ENCODE measurements around the gene GSAP.
A peak's percentile ranks its signal among the peaks of the same experiment; 100 is the strongest.

GSAP gene

DNA sequence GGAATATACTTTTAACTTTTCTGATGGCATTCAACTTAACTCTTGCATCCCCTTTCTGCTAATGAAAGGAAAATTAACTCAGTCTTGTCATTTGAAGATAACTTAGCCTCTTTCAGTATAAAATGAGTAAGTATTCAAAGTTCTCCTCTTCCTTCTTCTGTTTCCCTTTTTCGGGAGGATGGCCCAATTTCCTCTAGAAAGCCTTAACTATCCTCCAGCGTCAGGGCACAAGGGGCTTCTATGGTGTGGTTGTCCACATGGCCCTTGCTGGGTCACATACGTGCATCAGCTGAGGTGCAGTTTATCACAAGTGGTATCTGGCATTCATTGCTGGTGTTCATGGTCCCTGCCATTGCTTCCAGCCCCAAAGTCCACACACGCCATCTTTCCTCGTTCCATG is 17.8 kb upstream of the GSAP start:
- no peak for DNase-seq

DNA sequence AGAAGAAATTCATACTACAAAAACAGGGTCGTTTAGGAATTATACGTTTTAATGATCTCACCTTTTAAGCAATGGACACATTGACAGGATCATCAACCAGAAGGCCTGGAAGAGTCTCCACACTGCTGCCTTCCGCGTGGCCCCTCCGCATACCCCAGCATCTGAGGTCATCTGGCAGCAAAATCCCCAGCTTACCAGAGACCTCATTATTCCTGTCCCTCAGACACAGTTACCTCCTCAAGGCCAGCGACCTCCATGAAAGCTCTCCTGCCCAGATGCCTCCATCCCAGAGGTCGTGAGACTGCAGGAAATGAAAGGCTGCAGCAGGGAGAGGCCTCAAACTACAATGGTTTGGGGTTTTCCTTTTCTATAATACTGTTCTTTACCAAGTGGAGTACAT is 14.8 kb upstream of the GSAP start:
- DNase-seq = no peak

DNA sequence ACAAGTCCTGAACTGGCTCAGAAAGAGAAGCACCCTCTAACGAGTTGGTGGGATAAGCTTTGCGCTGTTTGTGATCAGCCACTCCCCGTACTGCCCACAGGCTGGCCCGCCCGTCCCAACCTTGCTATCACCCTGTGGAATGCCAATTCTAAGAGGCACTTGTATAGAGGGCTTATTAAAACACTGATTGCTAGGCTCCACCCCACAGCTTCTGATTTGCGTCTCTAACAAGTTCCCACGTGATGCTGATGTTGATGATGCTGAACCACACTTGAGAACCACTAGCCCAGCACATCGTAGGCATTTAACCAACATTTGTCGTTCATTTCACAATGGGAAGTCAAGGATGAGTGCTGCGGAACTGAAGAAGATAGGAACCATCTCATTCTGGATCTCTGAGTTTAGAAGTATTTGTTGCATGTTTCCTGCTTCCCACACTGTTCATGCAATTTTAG is 12.7 kb upstream of the GSAP start:
- no peak for DNase-seq

DNA sequence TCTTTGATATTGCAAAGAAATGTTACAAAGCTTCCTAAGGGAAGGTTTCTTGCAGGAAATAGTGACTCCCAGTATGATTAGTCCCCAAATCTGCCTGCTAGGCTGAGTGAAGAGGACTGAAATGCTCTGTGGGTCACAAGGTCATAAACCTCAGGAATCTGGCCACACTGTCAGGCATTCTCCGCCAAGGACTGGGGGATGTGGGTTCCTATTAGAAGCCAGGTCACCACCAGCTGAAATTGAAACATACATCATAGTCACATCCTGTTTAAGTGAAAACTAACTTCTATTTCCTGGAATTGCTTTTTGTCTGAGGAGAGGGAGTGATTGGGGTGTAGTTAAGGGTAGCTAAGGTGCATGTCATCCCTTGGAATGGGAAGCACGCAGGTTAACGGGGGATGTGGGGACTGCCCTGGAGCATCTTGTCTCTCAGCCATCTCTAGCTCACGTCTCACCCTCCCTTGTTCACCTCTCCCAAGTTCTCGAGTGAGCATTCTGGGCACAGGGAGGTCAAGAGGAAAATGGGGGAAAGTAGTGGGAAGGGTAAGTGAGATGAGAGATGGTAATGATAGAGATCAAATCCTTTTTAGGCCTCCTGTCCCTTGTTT is 12.0 kb upstream of the GSAP start:
- no peak for DNase-seq

DNA sequence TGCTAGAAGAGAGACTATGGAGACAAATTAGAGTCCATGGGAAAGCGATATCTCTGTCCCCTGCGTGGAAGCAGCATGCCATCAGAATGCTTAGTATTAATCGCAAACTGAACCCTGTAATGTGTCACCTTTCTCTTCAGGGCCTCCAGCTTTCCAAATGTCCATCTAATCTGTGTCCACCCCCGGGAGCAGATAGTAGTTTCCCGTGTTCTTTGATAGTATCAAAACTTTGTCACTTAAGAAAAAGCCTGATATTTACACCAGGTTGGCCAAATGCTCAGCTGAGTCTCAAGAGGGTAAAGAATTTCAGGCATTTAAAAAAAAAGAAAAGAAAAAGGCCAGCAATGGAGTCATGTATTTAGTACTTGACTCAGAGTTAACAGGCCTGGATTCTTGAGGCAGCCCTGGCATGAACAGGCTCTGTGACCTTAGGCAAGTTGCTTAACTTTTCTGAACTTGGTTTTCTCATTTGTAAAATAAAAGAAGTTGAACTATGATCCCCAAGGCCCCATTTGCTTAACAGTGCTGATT is 10.4 kb upstream of the GSAP start:
- DNase-seq = no peak

DNA sequence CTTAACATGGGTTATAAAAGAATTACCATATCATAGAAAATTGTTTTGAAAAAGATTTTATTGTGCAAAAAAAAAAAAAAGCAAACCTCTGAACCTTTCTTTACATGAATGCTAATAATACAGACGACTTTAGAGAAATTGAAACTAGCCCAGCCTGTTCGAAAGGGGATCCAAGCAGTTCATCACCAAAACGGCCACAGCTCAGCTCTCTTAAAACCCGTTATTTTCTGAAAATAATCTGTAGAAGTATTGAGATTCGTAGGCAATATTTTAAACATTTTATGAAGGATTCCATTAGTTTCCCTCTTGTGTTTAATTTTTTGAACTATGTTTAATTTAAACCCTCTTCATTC is 9.9 kb upstream of the GSAP start:
- DNase-seq = no peak

DNA sequence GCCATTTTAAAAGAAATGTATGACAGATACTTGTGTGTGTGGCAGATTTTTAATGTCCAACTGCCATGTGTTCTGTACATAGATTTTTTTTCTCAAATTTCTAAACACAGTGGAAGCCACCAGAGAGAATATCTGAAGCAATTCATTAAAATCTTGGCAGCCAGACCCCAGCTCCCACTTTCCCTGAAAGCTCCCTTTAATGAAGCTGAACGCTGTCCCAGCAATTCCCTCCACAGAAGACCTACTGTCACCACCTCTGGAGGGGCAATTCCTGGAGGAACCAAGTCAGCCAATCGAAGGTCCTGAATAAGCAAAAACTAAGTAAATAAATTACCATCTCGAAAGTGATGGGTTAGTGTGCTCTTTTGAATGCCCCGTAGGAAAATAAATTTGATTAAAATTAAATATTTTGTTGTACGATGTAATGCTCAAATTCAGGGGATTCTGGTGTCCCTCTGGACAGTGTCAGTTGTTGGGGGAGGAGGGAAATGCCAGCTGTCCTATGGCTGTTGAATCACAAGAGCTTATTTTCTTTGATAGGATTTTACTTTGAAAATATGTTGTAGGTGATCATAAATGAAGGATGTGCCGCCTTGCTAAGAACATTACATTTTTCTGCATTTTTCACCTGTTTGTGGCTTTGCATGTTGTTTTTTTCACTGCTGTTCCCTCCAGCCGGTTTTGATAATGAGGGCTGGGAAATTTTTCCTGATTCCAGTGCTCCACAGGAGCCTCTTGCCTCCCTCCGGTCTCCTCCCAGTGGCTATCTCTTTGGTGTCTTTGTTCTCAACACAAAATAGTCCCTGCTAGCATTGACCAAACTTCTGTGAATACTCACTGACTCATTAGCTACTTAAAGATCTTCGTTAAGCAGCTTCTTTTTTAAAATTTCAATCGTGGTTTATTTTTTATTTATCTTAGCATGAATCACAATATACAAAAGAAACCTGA is 9.2 kb upstream of the GSAP start:
- no peak for DNase-seq

DNA sequence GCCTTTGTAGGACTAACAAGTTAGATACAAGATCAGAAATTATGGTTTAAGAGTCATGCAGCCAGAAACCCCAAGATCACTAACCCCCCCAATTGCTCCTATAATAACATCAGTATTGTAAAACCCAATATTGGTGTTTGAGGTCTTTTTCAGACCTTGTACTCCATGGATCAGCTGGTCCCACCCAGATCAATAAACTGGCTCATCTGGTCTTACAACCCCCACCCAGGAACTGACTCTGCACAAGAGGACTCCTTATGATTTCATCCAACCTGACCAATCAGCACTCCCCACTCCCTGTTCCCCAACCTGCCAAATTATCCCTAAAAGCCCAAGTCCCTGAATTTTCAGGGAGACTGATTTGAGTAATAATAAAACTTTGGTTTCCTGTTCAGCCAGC is 6.4 kb upstream of the GSAP start:
- no peak for DNase-seq

DNA sequence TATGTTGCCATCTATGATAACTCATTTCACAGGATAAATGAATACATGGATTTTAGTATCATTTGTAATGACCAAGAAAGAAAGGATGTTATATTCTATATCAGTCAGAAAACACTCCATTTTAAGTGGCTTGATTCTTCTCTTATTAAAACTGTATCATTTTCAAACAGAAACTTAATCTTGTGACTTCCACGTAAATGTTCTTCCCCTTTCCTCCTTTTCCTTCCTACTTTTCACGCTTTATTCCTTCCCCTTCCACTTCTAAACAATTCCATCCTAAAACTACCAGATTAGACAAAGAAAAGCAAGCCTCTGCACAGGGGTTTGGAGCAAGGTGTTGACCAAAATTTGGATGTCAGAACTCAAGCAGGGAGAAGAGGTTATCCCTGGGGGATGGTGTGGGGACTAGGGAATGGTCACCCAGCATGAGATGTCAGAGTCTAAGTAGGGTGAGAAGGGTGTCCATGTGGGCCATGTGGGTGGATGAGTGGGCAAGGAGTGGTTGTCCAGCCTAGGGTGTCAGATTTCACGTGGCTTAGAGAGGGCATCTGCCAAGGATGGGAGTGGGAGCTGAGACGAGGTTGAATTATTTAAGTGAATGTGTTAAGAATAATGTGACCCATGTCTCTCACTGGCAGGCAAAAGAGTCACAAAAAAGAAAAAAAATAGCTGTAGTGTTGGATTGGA is 5.0 kb upstream of the GSAP start:
- no peak for DNase-seq

DNA sequence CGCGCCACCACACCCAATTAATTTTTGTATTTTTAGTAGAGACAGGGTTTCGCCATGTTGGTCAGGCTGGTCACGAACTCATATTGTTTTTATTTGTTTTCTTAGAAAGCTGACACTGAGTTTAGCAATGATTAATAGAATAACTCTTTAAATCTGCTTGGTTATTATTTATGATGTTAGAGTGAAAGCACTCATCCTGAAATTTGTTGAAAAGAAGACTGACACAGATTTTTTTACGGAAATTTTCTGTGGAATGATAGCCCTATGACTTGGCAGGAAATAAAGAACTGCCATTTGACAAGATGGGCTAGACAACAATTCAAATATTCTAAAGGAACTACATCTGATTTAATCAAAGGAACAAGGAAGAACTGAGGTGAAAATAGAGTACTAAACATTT is 4.3 kb upstream of the GSAP start:
- no peak for DNase-seq

DNA sequence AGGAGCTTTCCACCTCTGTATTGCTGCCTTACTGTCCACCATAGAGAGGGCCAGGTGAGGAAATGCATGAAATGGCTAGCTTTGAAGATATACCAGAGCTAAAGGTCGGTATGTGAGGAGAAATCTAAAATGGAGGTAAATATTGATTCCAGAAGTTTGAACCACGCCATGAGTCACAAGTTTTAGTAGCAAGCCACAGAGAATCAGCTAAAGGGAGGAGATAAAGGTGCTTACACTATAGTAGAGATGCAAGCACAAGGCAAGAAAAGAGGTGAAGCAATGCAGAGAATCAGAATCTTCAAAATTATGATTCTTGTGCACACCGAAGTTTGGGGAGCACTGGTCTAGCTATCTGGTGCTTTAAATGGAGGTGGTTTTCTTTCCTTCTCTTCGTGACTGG is 3.0 kb upstream of the GSAP start:
- no peak for DNase-seq

DNA sequence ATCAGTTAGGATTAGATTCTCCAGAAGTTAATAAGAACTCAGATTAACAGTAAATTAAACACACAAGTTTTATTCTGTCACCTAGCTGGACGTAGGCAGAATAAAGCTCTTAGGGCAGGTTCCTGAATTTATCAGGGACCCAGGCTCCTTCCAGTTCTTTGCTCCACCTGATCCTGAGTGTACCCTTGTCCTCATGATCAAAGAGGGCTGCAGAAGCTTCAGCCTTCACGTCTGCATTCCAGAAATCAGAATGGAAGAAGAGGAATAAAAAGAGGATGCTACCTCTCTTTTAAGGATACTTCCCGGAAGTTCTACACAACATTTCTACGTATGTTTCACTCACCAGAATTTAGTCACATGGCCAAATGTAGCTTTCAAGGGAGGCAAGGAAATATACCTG is 1.7 kb upstream of the GSAP start:
- no peak for DNase-seq

DNA sequence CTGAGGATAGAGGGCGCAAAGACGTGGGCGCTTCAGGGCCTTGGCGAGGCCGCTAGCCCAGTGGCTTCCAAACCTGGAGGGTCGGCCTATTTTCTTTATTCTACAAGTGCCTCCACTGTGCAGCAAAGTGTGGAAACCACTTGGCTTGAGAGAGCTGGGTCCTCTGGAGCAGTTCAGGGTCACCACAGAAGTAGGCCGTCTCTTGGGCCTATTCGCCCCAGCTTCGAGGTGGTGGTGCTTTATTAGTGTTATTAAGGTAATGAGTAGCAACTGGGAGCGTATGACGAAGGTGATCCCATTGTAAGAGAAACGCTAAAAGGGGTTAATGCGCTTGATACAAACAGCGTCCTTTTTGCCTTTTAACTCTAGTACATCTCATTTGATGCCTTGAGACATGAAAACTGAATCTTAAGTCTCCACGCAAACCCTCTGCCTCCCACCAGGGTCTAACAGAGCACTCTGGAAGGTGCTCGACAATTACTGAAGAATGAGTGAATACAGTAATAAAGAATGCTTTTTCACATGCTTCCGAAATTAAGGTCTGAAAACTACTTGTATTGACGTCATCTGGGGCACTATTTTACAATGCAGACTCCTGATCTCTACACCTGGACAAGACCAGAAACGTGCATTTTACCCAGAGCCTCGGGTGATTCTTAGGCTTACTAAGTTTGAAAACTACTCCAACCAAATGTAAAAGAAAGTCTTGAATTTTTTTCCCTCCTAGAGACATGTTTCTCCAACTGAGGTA is 647 bp upstream of the GSAP start:
- no peak for DNase-seq

DNA sequence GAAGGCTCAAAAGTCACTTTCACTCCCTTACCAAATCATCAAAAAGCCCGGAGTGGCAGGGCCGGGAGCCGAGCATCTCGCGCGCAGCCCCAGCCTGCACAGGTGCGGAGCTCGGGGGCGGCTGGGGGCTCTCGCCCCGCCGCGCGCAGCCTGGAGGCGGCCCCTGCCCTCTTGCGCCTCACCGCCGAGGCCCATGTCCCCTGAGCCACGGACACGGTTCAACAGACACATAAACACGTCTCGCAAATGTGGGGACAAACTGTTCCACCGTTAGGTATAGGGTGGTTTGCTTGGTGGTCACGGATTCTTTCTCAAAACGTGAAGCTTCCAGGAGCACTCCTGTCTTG is 700 bp downstream of the GSAP start:
- no peak for DNase-seq

DNA sequence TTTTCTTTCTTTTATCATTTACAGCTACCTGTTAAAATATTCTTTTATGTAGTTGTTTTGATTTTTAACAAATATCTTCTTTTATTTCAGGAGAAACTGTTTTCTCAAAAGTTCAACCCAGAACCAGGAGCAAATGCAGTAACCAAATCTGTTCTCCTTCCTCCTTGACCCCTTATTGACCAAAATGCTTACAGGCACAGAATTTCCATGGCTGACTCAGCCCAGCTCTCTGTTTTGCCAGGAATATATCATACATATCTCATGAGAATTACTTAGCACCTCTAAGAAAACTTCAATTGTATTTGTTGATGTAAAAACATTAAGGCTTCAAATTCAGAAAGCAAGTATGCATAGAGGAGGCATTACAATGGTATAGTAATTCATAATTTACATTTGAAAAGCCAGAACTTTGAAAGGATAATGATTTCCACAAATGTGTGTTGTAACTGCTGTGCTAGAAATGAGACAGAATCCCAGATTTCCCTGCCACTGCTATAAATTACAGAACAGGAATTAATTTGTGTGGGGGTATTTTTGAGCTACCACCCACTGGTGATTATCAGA is 2.2 kb downstream of the GSAP start:
- DNase-seq = no peak

DNA sequence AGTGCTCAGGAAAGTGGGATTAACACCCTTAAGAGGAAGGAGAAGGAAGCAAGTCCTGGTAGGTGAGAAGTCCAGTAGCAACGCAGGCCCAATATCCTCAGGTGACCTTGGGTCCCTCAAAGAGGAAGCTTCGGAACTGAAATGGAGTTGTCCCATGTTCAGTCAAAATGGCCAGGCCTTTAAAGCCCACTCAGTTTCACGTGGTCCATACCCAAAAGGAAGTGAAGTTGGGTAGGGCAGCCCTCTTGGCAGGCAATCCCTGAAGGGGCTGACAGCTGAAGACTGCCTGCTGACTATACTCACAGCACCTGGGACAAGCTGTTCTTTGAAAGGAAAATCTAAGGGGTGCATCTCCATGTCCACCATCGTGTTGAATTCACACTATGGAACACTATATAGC is 3.0 kb downstream of the GSAP start:
- no peak for DNase-seq

DNA sequence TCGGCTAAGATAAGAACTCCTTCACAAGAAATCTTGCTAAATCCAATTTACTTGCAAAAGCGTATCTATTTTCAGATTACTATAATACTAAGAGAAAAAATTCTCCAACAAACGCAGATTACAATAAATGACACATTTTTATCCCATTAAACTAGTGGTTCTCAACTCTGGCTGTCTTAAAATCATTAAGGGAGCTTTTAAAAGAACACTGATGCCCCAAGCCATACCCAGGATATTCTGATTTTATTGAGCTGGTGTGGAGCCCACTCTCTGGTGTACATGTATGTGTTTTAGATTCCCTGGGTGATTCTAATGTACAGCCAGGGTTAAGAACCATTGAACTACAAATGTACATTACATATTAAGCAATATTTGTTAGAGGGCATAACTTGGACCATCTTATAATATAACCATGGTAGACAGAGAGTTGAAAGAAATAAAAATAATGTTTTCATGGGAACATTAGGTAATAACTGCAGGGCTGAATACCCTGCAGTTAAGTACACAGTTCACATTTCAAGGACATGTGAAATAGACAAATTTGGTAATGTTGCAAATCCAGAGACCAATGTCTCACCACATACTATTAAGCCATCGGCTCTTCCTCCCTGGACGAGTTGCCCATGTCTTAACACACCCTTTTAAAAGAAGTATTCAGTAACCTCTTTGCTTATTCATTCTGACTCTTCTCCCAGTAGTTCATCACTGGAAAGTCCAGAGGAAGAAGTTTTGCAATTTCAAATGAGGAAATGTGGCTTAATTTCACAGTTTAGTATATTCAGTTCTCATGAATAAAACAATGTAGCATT is 6.2 kb downstream of the GSAP start:
- peak; percentile 12 to 25 for DNase-seq

DNA sequence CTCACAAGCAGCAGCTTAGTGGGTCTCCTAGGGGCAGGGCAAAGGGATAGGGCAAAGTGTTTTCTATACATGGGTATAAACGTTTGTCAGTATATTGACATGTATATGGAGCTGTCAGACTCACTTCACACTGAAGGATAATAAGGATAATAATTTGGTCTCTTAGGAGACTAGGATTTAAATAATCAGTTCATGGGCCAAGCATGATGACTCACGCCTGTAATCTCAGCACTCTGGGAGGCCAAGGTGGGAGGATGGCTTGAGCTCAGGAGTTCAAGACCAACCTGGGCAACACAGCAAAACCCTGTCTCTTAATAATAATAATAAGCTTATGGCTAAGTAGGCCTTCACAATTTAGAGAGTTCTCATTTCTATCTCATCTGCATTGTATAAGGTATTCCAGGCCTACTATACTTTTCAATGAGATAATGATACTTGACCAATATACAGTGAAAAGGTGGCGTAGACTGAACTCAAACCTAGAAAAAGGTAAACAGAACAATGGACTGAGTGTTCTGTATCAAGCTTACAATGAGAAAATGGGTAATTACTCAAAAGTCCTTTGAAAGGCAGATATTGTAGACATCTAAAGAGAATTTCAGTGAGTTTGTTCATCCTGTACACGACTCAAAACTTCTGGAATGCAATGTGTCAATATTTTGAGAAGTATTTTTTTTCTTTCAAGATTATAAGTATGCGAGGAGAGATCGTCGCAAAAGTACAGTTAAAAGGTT is 7.0 kb downstream of the GSAP start:
- no peak for DNase-seq

DNA sequence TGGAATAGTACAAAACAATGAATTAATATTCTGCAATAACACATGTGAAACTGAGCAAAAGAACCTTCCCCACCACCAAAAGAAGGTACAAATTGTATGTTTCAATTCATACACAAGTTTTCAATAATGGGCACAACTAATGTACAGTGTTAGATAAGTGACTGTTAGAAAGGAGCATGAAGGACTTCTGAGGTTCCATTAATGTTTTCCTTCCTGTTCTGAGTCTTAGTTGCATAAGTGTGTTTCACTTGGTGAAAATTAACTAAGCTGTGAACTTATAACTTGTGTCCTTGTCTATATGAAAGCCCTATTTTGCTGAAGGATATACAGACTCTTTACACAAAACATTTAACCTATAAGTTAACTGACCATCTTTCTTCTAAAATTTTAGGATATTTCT is 8.2 kb downstream of the GSAP start:
- DNase-seq = no peak

DNA sequence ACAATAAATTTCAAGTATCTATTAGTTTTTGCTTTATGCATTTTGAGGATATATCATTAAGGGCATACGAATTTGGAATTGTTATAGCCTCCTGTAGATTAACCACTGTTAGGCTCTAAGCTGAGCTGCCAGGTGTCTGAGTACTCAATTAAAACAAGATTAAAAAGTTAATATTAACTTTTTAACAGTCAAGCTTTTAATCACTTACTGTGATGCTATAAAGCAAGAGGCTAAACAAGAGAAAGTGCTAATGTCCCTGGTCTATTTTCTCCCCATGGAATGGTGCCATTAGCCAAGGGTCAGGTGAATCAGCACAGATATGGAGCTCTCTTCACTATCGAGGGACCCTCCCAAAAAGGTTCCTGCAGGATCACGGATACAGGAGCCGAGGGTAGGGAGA is 9.7 kb downstream of the GSAP start:
- DNase-seq = no peak

DNA sequence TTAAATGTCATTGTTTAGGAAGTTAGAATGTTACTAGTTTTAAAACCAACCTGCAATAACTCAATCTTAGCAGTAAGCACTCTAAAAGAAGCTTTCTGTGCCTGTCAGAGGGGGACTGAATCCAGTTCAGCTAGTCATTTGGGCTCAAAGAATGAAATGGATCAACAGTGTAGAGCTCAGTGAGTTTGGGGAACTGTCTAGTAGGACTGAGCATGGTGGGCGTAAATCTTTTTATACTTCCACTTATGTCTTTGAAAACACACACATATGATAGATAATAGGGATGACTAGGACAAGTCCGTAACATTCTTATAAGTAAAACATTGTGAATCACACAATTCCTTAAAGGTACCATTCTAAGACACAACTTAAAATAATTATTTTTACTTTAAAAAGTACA is 11.5 kb downstream of the GSAP start:
- DNase-seq = no peak

All from Kasumi-1 (cell line).